SK-N-SH (cell line): ENCODE measurements around the gene ANKRD9.

Experiments
- CTCF ChIP-seq: fragments of 200-600 bp; sonication (generic); IDR thresholded peaks from 2 replicates; pipeline ENCODE4 v1.6.1; 2017; ENCODE audit warnings: antibody characterized with exemption, mild to moderate bottlenecking, moderate library complexity
- ELF1 ChIP-seq: IDR thresholded peaks from 2 replicates; pipeline ENCODE4 v1.4.0; 2012
- EP300 ChIP-seq, 2 experiments: IDR thresholded peaks; 2 replicates each; pipeline versions ENCODE4 v1.4.0 to v1.6.1; 2012; ENCODE audit warnings: borderline replicate concordance in 1 of 2, low read depth in 1 of 2, low read length in 1 of 2
- EZH2phosphoT487 ChIP-seq: fragments of 200-600 bp; sonication (generic); IDR thresholded peaks from 2 replicates; pipeline ENCODE4 v1.6.1; 2017; ENCODE audit warnings: low read depth, mixed run types, mild to moderate bottlenecking, antibody characterized with exemption, moderate library complexity, borderline replicate concordance
- JUND ChIP-seq: IDR thresholded peaks from 2 replicates; pipeline ENCODE4 v1.4.0; 2012
- RXRA ChIP-seq: IDR thresholded peaks from 2 replicates; pipeline ENCODE4 v1.4.0; 2012; ENCODE audit warnings: low read depth, mild to moderate bottlenecking, borderline replicate concordance
- SIN3A ChIP-seq: IDR thresholded peaks from 2 replicates; pipeline ENCODE4 v1.6.1; 2012; ENCODE audit warnings: low read depth, mild to moderate bottlenecking, low read length, moderate library complexity, borderline replicate concordance
- TEAD4 ChIP-seq: IDR thresholded peaks from 2 replicates; pipeline ENCODE4 v1.4.0; 2012; ENCODE audit warnings: mild to moderate bottlenecking, borderline replicate concordance; ENCODE audit not compliant: insufficient read depth
- YY1 ChIP-seq: IDR thresholded peaks from 2 replicates; pipeline ENCODE4 v1.4.0; 2012; ENCODE audit warnings: low read depth, mild to moderate bottlenecking
- TF ChIP-seq, protein P1 (sequence below): IDR thresholded peaks from 2 replicates; pipeline ENCODE4 v1.6.1; 2012; ENCODE audit warnings: mild to moderate bottlenecking, low read depth, low read length, moderate library complexity

- TF ChIP-seq EP300 (IDR thresholded peaks at IDR 0.05; ENCODE audit: borderline replicate concordance in 1 of 2, low read depth in 1 of 2, low read length in 1 of 2) (no peak), ELF1 (no peak), CTCF (no peak), JUND (no peak), RXRA (no peak), TEAD4 (no peak), EZH2phosphoT487 (no peak), SIN3A (no peak), YY1 (no peak)
- TF ChIP-seq, protein P1, sequence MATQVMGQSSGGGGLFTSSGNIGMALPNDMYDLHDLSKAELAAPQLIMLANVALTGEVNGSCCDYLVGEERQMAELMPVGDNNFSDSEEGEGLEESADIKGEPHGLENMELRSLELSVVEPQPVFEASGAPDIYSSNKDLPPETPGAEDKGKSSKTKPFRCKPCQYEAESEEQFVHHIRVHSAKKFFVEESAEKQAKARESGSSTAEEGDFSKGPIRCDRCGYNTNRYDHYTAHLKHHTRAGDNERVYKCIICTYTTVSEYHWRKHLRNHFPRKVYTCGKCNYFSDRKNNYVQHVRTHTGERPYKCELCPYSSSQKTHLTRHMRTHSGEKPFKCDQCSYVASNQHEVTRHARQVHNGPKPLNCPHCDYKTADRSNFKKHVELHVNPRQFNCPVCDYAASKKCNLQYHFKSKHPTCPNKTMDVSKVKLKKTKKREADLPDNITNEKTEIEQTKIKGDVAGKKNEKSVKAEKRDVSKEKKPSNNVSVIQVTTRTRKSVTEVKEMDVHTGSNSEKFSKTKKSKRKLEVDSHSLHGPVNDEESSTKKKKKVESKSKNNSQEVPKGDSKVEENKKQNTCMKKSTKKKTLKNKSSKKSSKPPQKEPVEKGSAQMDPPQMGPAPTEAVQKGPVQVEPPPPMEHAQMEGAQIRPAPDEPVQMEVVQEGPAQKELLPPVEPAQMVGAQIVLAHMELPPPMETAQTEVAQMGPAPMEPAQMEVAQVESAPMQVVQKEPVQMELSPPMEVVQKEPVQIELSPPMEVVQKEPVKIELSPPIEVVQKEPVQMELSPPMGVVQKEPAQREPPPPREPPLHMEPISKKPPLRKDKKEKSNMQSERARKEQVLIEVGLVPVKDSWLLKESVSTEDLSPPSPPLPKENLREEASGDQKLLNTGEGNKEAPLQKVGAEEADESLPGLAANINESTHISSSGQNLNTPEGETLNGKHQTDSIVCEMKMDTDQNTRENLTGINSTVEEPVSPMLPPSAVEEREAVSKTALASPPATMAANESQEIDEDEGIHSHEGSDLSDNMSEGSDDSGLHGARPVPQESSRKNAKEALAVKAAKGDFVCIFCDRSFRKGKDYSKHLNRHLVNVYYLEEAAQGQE: no peak
Measured at GRCh38 chr14:102499401-102500157, 10.0 kb downstream of the ANKRD9 start.
